HG02981 (cell line): ENCODE measurements around the gene CCDC136.
A peak's percentile ranks its signal among the peaks of the same experiment; 100 is the strongest.

Experiments used
- ATAC-seq: cut with Tn5 transposase; IDR thresholded peaks from one replicate; pipeline ENCODE4 v1.9.1; 2021; ENCODE audit warnings: mild to moderate bottlenecking, moderate library complexity; ENCODE audit not compliant: unreplicated experiment

The CCDC136 gene

GRCh38 chr7:128859232-128860157, 67.7 kb downstream of the CCDC136 start:
- no peak for ATAC-seq

GRCh38 chr7:128860158-128861073, 68.6 kb downstream of the CCDC136 start:
- ATAC-seq = no peak

- no peak for ATAC-seq
These were observed 70.3 kb downstream of the CCDC136 start for GRCh38 chr7:128861957-128862570.

- ATAC-seq = peak; percentile 87
These were observed 71.0 kb downstream of the CCDC136 start, which contains the start of gene ATP6V1F for GRCh38 chr7:128862571-128863432. Gene ATP6V1F (plus strand): TSS chr7:128862856. CDS start chr7:128862905, 49 bp downstream.

GRCh38 chr7:128863433-128863989, 71.7 kb downstream of the CCDC136 start:
- ATAC-seq = no peak

GRCh38 chr7:128865303-128865702, 73.5 kb downstream of the CCDC136 start:
- ATAC-seq = no peak

GRCh38 chr7:128865996-128866877, 74.5 kb downstream of the CCDC136 start:
- no peak for ATAC-seq

GRCh38 chr7:128867241-128867640, 75.5 kb downstream of the CCDC136 start:
- ATAC-seq = no peak

- ATAC-seq = no peak
These were observed 76.3 kb downstream of the CCDC136 start for GRCh38 chr7:128867842-128868623.

GRCh38 chr7:128868624-128869137, 76.9 kb downstream of the CCDC136 start:
- no peak for ATAC-seq

- ATAC-seq = peak; percentile 65
These were observed 77.6 kb downstream of the CCDC136 start for GRCh38 chr7:128869138-128869943.

GRCh38 chr7:128869944-128870285, 78.1 kb downstream of the CCDC136 start:
- ATAC-seq = peak; percentile 8

- no peak for ATAC-seq
These were observed 79.3 kb downstream of the CCDC136 start for GRCh38 chr7:128871050-128871449.
